ENCODE measurements around the gene MR1.
"Not testable (repeated sequence)": the region's sequence is repeated elsewhere in the genome, so short reads cannot be mapped to it uniquely, and the experiment has no call there.

The MR1 gene

GRCh38 chr1:181032535-181032934, 1.2 kb upstream of the MR1 start:
- no peak for DNase-seq

GRCh38 chr1:181033128-181033798, 520 bp upstream of the MR1 start:
- DNase-seq = peak; percentile 19 to 26

DNA sequence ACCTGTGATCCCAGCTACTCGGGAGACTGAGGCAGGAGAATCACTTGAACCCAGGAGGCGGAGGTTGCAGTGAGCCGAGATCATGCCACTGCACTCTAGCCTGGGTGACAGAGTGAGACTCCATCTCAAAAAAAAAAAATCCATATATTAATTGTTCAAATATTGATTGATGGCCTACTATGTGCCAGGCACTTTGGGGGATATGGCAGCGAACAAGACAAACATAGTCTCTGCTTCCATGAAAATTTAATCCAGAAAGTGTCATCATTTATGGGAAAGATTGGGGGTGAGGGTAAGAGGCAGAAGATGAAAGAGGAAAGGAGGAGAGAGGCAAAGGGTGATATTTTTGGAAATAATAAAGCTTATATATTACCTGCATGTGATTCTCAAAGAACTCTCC, 1.4 kb downstream of the MR1 start:
- DNase-seq = not testable (repeated sequence)

DNA sequence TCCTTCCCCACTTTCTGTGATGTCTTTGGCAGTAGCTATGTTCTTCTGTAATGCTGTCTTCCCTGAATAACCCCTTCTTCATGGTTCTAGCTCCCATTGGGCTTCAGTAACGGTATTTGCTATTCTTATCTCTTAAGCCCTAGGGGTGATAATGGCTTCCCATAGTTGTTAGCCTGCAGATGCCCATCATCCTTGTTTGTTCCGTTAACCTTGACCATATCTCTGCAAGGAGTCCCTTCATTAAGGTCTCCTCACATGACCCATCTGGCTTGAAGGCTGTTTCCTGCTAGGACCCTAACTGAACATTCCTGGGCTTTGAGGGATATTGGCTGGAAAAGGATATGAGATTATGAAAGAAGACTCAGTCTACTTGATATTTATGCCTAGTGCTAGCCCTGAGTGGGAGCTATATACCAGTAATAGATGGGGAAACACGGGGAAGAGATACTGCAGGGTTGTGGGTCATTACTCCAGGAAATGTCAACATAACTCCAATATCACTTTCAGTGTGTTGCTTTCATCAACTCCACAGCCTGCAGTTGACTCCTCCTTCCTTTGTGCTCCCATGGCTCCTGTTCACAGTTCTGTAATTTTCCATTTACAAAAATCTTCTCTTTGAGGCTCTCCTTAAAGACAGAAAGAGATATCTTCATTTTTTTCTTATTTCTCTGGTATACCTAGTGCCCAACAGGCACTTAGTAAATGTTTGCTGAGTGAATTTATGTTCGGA, 2.5 kb downstream of the MR1 start:
- DNase-seq = no peak

- no peak for DNase-seq
These were observed 3.6 kb downstream of the MR1 start for GRCh38 chr1:181037386-181037785.

GRCh38 chr1:181038399-181038873, 4.7 kb downstream of the MR1 start:
- peak; percentile 56 to 63 for DNase-seq

GRCh38 chr1:181040284-181040865, 6.6 kb downstream of the MR1 start:
- DNase-seq = no peak

DNA sequence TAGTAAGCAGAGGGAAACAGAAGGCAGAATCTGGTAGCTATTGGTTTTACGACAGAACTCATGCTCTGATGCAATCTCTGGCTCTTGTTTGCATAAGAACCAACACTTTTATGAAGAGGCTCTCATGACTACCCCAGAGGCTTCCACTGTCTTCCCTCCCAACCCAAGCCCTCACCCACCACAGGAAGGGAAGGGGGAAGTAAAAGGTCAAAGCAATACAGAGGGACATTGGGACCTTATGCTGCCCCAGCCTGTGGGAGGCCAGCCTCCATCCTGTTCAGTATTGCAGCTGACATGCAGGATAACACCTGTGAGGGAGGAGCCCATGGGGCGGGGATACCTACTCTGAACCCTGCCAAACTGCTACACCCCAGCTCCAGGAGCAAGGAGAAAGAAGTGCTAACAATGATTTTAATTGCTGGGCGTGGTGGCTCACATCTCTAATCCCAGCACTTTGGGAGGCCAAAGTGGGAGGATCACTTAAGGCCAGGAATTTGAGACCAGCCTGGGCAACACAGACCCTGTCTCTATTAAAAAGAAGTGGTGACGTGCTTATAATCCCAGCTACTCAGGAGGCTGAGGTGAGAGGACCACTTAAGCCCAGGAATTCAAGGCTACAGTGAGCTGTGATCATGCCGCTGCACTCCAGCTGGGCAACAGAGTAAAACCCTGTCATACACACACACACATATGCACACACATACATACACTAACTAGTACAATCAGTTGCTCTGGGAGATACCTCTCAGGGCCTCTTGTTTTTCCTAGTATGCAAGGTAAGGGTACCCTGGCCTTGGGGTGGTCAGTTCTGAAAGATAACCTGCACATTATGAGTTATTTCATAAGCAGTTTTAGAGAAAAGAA, 9.5 kb downstream of the MR1 start:
- no peak for DNase-seq

DNA sequence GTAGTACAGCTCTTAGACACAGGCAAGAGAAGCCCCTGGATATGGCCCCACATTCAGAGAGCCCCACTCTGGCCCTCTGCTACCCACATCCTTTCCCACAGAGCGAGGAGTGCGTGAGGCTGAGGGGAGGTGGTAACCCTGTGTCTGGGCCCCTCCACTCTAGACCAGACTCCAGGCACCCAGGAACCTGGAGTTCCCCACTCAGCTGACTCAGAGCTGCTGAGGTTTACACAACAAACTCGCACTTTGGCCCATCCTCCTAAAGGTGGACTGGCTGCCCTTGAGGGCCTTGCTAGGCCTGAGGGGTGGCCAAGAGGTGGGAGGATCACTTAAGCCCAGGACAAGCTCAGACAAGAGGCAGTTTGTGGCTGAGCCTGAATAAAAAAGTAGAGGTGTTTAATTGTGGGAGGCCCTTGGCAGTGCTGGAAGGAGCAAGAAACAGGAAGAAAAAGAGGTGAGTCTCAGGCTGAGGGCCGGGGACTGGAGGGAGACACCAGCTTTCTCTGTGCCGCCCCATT, 10.7 kb downstream of the MR1 start:
- DNase-seq = peak; percentile 19 to 20

GRCh38 chr1:181045946-181046345, 12.2 kb downstream of the MR1 start:
- not testable (repeated sequence) for DNase-seq

DNA sequence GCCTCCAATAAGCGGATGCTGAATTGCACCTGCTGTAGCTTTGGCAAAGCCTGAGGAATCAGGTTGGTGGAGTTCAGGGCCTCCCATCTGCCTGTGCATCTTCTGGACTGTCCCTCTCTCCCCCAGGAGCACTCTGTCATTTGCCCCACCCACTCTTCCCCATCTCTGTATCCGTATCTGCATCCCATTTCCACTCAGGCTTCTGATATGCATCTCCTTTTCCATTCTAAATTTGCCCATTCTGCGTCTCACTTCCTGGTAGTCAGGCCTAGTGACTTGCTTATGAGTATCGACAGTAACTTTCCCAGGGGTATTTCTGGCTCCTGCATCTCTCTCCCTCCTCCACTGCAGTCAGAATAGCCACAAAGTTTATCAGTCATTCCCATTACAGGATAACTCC, 15.6 kb downstream of the MR1 start:
- DNase-seq = no peak

DNA sequence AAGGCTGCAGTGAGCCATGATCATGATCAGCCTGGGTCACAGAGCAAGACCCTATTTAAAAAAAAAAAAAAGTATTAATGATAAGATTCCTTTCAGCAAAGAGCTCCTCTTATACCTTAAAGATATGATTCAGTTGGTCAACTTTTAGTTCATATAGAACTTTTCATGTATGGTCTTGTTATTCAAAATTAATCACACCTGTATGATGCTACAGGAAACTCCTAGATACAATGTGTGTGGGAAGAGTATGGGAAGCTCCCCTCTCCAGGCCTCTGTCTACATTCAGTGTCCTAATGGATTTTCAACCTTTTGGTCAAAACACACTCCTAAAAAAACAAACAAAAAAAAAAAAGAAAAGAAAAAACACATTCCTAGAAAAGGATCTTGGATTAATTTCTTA, 17.1 kb downstream of the MR1 start:
- DNase-seq = no peak

- DNase-seq = no peak
These were observed 22.8 kb downstream of the MR1 start for GRCh38 chr1:181056560-181056959.

GRCh38 chr1:181057079-181057478, 23.3 kb downstream of the MR1 start:
- DNase-seq = no peak

DNA sequence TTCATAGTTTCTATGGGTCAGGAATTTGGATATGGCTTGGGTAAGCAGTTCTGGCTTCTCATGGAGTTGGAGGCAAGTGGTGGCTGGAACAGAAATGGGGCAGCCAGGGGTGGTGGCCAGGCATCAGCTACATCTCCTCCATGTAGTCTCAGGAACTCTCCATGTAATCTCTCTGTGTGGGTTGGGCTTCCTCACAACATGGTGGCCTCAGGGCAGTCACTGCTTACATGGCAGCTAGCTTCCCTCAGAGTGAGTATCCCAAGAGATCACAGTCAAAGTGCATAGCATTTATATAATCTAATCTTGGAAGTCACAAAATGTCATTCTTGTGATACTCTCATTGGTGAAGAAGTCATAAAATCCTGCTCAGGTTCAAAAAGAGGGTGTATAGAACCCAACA, 25.7 kb downstream of the MR1 start:
- DNase-seq = no peak

DNA sequence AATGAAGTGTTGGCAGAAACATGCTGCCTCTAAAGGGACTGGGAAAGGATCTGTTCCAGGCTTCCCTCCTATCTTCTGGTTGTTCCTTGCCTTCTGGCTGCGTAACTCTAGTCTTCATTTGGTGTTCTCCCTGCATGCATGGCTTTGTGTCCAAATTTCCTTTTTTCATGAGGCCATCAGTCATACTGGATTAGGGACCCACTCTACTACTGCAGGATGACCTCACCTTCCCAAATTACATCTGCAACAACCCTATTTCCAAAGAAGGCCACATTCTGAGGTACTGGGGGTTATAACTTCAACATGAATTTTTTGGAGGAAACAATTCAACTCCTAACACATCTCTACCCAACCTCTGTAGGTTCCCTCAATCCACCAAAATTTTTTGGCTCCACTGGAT, 26.3 kb downstream of the MR1 start:
- DNase-seq = no peak

DNA sequence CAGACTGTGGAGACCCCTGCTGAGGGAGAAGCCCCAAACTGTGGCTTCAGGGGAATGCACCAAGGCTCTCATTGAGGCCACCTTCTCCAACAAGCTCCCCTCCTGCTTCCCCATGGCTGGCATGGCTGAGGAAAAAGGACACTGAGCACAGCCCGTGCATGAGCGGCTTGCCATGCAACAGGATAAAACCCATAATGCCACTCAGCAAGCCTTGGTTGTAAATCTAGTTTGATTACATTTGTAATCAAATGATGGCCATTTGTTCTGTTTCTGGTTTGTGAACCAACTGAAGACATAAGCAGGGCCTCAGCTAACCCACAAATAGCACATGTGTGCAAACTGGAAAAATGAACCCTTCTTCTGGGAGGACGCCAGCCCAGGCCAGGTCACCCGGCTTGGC, 27.2 kb downstream of the MR1 start:
- DNase-seq = not testable (repeated sequence)

GRCh38 chr1:181061487-181061886, 27.7 kb downstream of the MR1 start:
- DNase-seq = no peak

GRCh38 chr1:181061891-181062835, 28.4 kb downstream of the MR1 start:
- DNase-seq = no peak

DNA sequence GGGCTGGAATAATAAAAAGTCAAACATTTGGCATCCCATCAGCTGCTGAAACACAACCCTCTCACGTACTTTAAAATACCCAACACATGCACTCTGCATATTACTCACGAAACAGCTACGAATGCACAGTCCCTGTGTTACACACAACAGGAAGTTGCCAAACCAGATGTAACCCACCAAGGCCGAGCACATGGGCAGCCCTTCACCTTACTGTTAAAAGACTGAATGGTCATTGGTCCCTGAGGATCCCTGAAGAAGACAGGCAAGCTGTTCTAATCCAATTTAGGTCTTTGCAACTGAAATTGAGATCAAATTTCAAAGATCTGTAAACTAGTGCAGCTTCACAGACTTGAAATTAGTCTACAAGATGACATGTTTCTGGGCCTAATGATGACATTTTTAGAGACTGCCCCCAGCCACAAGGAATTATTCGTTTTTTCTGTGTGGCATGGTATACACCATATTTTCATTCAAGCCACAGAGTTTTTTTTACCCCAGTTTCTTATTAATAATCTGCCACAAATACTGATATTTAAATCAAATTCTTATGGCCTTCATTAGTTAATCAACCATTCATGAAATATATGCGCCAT, 29.1 kb downstream of the MR1 start:
- DNase-seq = no peak

DNA sequence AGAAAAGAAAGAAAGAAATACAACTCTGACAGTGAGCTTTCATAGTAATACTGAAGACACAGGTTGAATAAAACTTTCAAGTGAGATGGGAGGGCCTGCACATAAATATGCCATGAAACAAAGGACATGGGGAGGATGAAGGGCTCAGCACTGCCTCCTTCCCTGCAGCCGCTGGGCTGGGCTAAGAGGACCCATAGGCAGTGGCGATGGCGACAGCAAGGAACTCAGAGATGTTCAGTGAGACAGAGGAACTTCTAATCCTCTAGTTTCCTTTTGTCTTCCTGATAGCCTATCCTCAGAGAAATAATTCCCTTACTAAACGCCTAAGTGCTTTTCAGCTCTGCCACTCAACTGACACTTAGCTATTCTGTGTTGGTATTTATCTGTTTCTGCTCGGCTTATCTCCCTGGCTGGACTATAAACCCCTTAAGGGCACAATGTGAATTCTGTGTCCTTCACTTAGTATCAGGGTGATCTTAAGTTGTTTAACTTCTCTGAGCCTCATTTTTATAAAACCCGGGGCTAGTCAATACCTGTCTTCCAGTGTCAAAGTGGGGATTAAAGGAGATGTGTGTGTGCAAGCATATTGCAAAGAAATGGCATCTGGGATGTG, 30.3 kb downstream of the MR1 start:
- no peak for DNase-seq
